GM21723 (cell line): ENCODE measurements around the gene ADPRHL1.
"Not testable (repeated sequence)": the region's sequence is repeated elsewhere in the genome, so short reads cannot be mapped to it uniquely, and the experiment has no call there.

Experiments
- ATAC-seq: cut with Tn5 transposase; IDR thresholded peaks from one replicate; pipeline ENCODE4 v1.9.1; 2021; ENCODE audit warnings: mild to moderate bottlenecking, moderate library complexity; ENCODE audit not compliant: unreplicated experiment

The ADPRHL1 gene

DNA sequence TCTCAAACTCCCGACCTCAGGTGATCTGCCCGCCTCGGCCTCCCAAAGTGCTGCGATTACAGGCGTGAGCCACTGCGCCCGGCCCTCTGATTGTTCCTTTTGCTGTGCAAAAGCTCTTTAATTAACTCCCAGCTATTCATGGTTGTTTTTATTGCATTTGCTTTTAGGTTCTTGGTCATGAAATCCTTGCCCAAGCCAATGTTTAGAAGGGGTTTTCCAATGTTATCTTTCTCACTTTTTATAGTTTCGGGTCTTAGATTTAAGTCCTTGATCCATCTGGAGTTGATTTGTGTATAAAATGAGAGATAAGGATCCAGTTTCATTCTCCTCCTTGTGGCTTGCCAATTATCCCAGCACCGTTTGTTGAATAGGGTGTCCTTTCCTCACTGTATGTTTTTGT lies 70.2 kb downstream of the ADPRHL1 start:
- no peak for ATAC-seq

DNA sequence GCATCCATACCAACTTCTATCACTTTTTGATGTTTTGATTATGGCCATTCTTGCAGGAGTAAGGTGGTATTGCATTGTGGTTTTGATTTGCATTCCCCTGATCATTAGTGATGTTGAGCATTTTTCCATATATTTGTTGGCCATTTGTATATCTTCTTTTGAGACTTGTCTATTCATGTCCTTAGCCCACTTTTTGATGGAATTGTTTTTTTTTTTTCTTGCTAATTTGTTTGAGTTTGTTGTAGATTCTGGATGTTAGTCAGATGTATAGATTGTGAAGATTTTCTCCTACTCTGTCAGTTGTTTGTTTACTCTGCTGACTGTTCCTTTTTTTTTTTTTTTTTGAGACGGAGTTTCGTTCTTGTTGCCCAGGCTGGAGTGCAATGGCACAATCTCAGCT lies 70.7 kb downstream of the ADPRHL1 start:
- ATAC-seq: not testable (repeated sequence)

DNA sequence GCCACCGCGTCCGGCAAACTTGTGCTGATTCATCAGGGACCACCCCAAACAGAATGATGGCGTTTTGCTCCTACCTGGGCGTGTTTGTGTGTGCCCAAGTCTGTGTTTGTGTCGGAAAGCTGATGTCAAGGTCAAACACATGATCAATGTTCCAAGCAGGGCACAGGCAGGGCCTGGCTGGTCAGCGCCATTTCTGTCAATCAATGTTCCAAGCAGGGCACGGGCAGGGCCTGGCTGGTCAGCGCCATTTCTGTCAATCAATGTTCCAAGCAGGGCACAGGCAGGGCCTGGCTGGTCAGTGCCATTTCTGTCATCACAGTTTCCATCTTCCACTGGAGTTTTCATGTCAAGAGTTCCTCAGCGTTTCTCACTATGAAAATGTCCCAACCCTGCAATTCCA lies 74.5 kb downstream of the ADPRHL1 start:
- no peak for ATAC-seq

DNA sequence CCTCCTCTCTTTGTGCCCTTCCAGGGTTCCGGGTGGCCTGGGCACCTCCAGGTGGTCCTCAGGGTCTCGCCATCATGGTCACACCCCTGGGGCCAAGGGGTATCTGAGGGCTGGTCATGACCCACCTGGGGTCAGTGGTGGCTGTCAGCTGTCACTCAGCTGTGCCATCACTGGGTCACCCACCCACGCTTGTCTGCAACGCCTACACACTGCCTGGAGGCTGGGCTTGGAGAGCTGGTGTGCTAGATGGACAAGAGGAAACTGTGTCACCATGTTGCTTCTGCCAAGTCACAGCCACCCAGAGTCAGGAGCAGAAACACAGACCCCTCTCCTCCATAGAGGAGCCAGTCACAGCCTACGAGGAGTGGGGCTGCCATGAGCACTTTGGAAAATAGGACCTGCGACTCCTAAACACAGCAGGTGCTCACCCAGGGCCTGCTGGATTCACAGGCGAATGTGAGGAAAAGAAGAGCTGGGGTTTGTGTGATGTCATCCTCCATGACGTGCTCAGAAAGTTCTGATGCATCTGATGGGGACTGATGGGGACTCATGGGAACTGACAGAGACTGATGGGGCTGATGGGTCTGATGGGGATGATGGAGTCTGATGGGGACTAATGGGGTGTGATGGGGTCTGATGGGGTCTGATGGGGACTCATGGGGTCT lies 78.6 kb downstream of the ADPRHL1 start:
- ATAC-seq: no peak

DNA sequence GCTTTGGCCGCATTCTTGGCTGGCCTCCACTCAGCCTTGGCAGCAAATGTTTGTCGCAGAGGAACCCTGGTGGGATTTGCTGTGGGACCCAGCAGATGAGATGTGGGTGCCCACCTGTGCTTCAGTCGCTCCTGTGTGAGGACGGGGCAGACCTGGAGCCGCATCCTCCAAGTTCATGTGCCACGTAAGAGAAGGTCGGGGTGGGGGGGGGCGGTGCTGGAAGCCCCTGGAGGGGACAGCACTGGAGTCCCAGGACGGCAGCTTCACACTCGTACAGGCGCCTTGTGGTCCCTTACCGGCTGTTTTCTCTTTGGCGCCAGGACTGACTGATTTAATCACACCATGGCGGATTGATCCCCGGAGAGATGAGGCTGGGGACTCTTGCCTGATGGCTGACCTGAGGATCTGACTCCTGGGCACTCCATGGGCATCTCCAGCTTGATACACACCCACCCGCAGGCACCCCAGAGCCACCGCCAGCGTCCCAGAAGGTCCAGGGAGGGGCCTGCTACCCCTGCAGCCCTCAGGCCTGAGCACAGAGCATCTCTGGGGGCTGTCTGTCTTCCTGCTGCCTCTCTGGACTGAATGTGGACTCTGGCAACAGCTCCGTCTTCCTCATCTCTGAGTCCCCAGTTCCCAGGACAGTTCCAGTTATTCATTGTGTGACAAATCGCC lies 79.3 kb downstream of the ADPRHL1 start:
- ATAC-seq: no peak

DNA sequence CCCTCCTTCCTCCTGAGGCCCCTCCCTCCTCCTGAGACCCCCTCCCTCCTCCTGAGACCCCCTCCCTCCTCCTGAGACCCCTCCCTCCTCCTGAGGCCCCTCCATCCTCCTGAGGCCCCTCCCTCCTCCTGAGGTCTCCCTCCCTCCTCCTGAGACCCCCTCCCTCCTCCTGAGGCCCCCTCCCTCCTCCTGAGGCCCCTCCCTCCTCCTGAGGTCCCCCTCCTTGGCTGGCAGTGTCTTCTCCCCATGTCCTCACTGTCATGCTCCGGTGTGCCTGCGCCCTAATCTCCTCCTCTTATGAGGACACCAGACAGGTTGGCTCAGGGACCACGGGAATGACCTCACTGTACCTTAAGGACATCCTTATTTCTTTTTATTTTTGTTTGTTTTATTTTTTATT lies 81.6 kb downstream of the ADPRHL1 start:
- ATAC-seq: not testable (repeated sequence)

DNA sequence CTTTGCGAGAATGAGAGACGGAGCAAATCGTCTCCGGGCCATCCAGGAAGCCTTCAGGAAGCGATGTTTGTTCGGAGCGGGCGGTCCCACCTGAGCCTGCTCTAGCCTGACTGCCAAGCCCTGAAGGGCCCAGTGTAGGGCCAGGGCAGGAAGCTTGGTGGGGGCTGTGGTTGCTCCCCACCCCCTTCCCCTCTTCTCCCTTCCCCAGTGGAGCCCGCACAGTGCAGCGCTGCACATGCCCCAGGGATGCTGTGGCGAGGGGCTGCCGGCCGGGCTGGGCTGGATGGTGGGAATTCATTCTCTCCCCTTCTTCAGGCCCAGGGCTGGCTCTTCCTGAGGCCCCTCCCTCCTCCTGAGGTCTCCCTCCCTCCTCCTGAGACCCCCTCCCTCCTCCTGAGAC lies 82.2 kb downstream of the ADPRHL1 start:
- no peak for ATAC-seq

DNA sequence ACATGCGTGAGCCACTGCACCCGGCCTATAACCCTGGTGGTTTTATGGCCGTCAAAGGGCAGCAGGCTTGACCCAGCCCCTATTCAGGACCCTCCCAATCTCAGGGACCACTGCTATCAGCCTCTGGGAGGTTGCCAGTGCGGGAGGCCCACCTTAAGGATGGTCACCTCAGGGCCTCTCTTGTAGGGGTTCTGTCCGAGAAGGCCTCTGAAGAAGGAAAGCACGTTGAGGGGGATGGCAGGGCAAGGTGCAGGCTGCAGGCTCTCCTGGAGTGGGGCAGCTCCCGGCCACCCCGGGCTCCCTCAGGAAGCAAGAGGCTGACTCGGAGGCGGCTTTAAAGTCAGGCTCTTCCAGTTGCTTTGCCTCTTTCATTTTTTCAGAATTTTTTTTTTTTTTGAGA lies 83.4 kb downstream of the ADPRHL1 start:
- ATAC-seq: no peak

DNA sequence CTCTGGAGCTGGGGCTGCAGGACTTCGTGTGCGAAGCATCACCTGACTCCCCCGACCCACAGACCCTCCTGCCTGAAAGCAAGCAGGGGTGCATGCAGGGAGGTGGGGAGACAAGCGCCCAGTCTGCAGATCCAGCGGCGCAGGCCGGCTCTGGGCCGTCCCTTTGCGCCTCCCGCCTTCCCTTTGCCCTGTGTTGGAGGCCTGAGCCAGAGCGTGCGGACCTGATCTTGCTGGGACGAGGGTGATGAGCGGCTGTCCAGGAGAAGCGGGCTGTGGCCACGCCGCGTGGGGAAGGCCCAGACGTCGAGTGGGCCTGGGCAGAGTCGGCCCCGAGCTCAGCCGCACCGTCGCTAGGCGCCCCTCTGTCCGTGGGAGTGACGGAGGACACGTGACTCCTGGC lies 84.1 kb downstream of the ADPRHL1 start:
- ATAC-seq: no peak

DNA sequence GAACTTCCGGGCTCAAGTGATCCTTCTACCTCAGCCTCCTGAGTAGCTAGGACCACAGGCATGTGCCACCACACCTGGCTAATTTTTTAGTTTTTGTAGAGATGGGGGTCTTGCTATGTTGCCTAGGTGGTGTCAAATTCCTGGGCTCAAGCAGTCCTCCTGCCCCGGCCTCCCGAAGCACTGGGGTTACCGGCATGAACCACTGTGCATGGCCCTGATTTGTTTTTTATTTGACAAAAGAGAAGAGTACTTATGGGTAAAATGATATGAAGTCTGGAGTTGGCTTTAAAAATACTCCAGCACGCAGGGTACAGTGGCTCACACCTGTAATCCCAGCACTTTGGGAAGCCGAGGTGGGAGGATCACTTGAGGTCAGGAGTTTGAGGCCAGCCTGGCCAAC lies 84.9 kb downstream of the ADPRHL1 start:
- not testable (repeated sequence) for ATAC-seq

DNA sequence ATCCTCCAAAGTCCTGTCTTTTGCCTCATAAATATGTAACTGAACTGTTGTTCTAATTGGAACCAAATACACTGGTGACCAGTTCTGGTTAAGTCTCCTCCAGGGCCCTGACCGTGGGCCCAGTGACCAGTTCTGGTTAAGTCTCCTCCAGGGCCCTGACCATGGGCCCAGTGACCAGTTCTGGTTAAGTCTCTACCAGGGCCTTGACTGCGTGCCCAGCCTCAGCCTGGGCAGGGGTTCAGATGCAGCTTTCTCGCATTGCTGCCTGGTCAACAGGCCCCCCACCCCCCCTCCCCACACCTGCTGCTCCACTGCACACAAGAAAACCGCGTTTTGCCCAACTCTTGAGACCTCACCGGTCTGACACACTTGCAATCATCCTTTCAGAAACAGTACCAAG lies 85.5 kb downstream of the ADPRHL1 start:
- no peak for ATAC-seq

DNA sequence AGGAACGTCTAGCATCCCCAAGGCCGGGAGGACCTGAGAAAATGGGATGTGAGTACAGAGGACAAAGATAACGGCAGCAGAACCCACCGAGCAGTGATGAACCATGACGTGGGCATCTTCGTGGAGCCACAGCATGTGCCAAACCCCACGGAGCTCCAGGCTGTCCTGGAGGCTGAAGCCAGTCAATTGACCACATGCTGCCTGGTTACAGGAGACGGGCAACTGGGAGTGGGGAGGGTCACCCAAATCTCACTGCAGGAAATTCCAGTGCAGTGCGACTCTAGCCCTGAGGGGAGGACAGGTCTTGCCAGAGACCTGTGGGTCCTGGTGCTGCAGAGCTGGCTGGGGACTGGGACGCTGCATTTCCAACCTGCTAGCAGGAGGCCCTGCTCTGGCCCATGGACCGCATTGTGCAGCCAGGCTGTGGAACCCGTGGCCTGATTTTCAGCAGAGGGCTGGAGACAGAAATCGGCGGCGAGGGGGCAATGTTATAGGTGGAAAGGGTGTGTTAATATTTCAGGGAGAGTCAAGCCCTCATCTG lies 86.2 kb downstream of the ADPRHL1 start:
- ATAC-seq: no peak

DNA sequence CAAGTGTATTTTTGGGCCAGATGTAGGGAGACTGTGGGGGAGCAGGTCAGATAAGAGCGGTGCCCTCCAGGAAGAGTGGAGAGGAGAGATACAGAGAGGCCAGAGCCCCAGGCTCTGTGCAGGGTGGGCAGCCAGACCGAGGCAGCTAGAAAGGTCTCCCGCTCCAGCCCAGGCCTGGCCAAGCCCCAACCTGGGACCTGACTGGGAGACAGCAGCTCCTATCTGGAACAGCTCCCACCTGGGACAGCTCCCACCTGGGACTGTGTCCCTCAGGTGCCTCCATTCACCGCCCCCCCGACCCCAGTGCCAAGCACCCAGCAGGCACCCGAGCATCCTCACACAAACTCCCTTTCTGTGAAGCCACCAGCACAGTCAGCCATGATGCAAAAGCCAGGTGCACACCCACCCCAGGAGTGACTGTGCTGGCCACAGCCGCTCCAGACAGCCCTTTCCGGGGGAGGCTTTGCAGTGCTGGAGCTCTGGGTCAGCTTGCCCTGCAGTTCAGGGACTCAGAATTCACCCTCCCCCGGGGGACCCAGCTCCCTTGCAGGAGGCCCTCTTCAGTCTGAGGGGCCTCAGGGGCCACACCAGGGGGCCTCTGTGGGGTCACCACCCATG lies 87.2 kb downstream of the ADPRHL1 start:
- ATAC-seq: no peak

DNA sequence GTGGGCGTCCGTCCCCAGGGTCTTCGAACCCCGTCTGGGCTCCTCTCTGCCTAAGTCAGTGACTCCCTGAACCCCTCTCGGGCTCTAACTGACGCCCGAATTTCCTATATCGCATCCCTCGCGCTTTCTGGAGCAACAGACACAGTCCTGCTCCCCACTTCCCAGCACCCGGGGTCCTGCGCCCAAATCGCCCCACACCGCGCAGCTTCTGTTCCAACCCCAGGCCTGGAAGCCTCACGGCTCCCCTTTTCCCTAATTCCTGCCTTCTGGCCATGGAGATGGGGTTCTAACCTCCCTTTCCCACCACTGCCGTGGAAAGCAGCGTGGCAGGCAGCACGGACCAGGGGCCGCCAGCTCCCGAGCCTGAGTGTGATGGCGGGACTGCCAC lies 87.7 kb downstream of the ADPRHL1 start:
- no peak for ATAC-seq

DNA sequence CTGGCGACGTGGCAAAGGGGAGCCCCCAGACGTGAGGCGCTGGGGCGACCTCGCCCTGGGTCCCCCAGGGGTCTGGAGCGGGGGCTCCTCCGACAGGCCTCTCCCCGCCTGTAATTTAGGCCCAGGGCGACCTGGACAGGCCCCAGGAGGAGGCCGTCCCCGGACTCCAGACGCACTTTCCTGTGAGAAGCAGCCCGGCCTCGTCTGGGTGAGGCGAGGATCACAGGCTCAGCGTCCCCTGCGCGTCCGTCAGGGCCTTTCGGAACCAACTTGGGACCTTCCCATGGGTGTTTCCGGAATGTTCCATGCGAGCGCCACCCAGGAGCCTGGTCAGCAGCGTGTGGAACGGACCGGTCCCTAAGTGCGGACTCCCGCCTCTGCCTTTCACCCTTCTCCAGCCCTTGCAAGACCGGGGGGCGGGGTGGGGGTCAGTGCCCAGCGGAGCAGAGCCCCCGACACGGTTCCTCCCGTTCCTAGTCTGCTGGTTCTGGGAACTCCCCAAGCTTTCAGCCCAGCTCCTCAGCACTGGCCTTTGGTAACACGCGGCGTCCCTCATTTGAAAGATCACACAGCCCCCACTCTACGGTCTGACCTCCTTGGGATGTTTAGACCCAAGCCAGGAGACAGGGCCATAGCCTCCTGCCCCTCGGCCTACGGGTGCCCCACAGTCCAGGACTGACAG lies 88.2 kb downstream of the ADPRHL1 start:
- ATAC-seq: no peak

DNA sequence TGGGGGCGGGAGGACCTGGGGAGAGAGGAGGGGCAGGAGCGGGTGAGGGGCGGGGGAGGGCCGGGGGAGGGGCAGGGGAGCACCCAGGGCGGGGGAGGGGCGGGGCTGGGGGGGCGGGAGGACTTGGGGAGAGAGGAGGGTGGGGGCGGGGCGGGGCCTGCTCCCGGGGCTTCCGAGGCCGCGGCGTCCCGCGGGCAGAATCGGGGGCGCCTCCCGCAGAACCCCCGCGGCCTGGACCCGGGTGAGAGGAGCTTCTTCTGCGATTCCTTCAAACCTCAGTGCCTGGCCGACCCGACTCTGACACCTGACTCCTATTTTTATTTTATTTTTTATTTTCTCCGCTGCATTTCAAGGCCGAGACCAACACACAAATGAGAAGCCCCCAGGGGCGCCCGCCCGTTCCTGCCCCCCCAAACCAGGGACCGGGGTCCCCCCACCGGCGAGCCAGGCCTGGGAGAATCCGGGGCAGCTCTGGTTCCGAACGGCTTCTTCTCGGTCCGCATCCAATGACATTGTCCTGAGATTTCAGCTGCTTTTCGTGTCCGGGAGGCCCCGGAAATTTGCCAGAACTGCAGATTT lies 88.9 kb downstream of the ADPRHL1 start:
- ATAC-seq: no peak

DNA sequence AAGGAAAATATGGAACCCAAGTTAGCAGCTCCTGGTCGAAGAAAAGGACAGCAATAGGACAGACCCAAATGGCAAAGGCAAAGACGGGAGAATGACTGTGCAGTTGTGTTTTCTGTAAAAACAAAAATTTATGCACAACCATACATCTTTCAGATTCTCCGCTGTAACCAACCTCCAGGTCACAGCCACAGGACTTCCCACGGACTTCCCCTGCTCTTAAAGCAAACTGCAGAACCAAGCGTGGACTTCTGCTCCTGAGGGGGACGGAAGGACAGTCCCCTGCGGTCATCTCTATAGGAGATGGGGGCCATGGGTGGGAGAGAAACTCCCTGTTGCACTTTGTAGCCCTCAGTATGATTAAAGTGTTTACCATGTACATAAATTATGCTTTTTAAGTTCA lies 91.9 kb downstream of the ADPRHL1 start:
- no peak for ATAC-seq

DNA sequence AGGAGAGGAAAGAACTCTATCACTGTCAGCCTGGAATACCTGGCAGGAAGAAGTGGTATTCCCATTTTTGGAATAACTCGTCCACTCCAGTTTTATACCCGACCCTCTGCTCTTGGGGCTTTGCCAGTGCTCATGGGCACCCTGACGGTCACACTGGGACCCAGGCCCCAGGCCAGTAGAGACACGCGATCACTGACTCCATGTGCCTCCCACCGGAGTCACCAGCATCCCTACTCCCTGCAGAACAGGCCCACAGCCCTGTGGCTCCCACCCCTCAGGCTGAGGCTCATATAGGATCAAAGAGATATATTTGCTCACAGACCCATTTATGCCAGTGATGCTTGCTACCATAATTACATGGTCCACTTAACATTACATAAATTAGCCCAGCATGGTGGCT lies 92.8 kb downstream of the ADPRHL1 start:
- ATAC-seq: no peak

DNA sequence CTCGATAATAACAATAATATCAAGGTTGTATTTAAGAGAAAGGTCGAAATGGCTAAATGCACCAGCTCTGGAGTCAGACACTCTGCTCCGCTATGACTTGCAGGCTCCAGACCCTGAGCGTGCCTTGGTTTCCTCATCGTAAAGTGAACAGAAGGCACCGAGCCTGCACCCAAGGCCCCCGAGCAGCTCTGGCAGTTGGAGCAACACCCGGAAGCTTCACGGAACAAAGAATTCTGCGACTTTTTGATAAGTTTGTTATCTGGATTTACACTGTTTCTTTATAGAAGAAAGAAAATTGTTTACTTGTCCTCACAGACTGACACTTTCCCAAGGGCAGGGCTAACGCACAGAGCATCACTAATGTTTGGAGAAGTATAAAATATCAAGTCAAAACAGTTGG lies 93.7 kb downstream of the ADPRHL1 start:
- no peak for ATAC-seq

DNA sequence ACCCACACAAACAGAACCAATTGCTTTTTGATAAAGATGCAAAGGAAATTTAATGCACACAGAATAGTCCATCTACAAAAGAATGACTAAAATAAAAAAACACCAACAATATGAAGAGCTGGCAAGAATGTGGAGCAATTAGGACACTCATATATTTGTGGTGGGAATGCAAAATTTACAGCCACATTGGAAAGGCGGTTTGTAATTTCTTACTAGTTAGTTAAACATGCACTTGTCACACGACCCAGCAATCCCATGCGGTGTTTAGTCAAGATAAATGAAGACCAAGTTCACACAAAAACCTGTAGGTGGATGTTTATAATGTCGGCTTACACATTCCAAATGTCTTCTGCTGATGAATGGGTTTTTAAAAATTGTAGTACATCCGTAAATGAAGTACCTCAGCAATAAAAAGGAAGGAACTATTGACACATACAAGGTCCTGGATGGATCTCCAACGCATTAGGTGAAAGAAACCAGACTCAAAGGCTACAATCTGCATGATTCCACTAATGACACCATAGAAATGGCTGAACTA lies 94.6 kb downstream of the ADPRHL1 start:
- ATAC-seq: no peak

DNA sequence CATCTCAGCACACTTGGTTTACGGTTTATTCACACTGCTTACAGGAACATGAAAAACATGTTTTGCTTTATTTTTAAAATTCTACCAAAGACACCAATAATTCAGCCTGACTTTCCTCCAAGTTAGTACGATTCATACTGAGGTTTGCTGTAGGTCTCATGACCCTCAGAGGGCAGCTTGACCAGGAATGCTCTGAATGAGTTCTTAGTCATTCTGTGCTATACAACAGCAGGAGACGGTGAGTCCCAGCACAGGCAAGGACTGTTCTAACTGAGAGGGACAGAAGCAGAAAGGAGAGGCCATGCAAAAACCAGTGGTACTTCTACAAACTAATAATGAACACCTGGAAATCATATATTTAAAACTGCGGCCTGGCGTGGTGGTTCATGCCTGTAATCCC lies 95.8 kb downstream of the ADPRHL1 start:
- ATAC-seq: no peak
